ENCODE data around the gene ADRB2.

- TF ChIP-seq NFRKB (IDR thresholded peaks at IDR 0.05) (no peak), FOXK2 (IDR thresholded peaks at IDR 0.05) (no peak), BHLHE40 (IDR thresholded peaks at IDR 0.05; ENCODE audit: borderline replicate concordance) (no peak), SP1 (IDR thresholded peaks at IDR 0.05) (no peak), ZNF384 (IDR thresholded peaks at IDR 0.05) (no peak), SUZ12 (IDR thresholded peaks at IDR 0.05) (no peak), LEF1 (IDR thresholded peaks at IDR 0.05; ENCODE audit: borderline replicate concordance) (no peak), ELF4 (IDR thresholded peaks at IDR 0.05) (no peak), ARNT (IDR thresholded peaks at IDR 0.05) (no peak), HDGF (IDR thresholded peaks at IDR 0.05; ENCODE audit: borderline replicate concordance) (no peak), FOXA1 (IDR thresholded peaks at IDR 0.05) (no peak), FOXM1 (IDR thresholded peaks at IDR 0.05; ENCODE audit: borderline replicate concordance) (no peak)
- TF ChIP-seq, protein P1, sequence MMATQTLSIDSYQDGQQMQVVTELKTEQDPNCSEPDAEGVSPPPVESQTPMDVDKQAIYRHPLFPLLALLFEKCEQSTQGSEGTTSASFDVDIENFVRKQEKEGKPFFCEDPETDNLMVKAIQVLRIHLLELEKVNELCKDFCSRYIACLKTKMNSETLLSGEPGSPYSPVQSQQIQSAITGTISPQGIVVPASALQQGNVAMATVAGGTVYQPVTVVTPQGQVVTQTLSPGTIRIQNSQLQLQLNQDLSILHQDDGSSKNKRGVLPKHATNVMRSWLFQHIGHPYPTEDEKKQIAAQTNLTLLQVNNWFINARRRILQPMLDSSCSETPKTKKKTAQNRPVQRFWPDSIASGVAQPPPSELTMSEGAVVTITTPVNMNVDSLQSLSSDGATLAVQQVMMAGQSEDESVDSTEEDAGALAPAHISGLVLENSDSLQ (IDR thresholded peaks at IDR 0.05) = no peak
Measured at GRCh38 chr5:148834689-148835088, 8.3 kb downstream of the ADRB2 start.
